SJSA1 (cell line): Measurements from ENCODE around the gene TRABD2B. TPM values are rescaled to one million over a fixed set of nuclear protein-coding genes. Genes with fewer than 3 reads are reported as not detected.
A peak's percentile ranks its signal among the peaks of the same experiment; 100 is the strongest.

Experiments
- DNase-seq, 2 experiments: peaks; one replicate each; pipeline ENCODE4 v3.0.0-alpha.2; 2015 to 2020; ENCODE audit warnings: low spot score in 2 of 2, low read depth in 1 of 2
- H3K27ac ChIP-seq: fragments of 250-450 bp; sonication (Bioruptor Pico); 2 replicates; pipeline ENCODE4 v1.5.1; 2020; ENCODE audit warnings: mild to moderate bottlenecking, moderate library complexity
- H3K27me3 ChIP-seq: fragments of 250-450 bp; sonication (Bioruptor Pico); replicated peaks from 2 replicates; pipeline ENCODE4 v1.5.1; 2020; ENCODE audit warnings: mild to moderate bottlenecking, moderate library complexity
- H3K36me3 ChIP-seq: fragments of 250-450 bp; sonication (Bioruptor Pico); 2 replicates; pipeline ENCODE4 v1.5.1; 2020; ENCODE audit warnings: mild to moderate bottlenecking
- H3K4me1 ChIP-seq: fragments of 250-450 bp; sonication (Bioruptor Pico); replicated peaks from 2 replicates; pipeline ENCODE4 v1.6.1; 2021; ENCODE audit warnings: mild to moderate bottlenecking
- H3K4me3 ChIP-seq: fragments of 250-450 bp; sonication (Bioruptor Pico); 2 replicates; pipeline ENCODE4 v1.5.1; 2020; ENCODE audit warnings: mild to moderate bottlenecking
- H3K9me3 ChIP-seq: fragments of 250-450 bp; sonication (Bioruptor Pico); replicated peaks from 2 replicates; pipeline ENCODE4 v1.5.1; 2020; ENCODE audit warnings: mild to moderate bottlenecking
- total RNA-seq: library from RNA; depleted of rRNA; stranded (reverse); fragments of >200 nt; shearing (Covaris generic); gene quantifications from 2 replicates; pipeline ENCODE4 v1.2.3, GENCODE V29; 2014

The TRABD2B gene
- total RNA-seq, 1 experiment from 2014 or later, result 0.16 TPM

DNA sequence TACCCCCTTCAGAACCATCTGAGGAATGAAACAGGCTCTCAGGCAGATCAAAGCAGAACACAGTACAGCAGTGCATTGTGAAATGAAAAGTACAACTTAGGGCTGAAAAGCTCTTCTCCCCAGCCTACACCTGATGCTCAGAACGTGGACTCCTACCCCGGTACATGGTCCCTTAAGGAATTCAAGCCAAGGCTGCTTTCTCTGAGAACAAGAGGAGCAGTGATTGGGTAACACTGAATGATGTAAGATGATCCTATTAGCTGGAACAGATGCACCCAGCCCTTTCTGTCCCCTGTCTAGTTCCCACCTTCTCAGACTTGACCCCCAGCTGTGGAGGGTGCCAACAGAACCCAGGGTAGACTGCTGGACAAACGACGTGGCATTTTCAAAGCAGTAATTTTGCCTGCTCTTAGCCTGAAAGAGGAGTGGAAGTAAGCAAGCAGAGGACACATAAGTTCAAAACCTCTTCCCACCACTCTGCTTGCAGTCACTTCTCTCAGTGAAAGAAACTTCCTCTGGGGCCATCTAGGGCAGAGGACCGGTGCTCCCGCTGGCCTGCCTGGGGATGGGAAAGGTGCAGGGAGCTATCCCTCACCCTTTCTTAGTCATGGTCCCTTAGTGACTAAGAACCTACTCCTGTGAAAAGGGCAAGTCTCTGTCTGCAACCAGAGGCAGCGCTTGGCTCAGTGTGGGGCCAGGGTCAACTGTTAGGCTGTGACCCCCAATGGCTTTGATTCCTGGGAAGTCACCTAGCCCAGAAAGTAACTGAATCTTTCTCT is 72.7 kb downstream of the TRABD2B start:
- H3K27ac ChIP-seq, result no peak overlapping the region
- H3K9me3 ChIP-seq, result no peaks in the 10 kb centered on the region
- DNase-seq, result no peak
- no peak overlapping the region for H3K4me3 ChIP-seq
- no peaks in the 10 kb centered on the region for H3K27me3 ChIP-seq
- no peaks in the 10 kb centered on the region for H3K36me3 ChIP-seq
- H3K4me1 ChIP-seq, result peaks cover 8% of the 10 kb centered on the region; the same call in 1 of the 2 replicates

DNA sequence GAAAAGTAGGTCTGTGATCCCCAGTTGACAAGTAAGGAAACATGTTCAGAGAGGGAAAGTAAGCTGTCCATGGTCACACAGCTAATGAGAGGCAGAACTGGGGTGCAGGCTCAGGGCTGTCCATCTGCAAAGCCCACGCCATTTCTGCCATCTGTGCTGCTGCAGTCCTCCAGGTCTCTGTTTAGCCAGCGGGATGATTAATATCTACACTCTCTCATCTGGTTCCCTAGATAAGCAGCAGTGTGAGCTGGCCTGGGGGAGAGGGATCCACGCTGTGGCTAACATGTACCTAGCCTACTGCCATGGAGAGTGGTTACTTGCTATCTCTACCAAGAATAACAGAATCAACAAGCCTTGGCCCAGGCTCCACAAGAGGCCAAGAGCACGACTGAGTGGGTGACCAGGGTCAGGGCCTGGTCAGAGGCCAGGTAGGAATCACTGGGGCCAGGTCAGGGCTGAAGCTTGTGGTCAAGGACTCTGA is 75.2 kb downstream of the TRABD2B start:
- peaks cover 3% of the 10 kb centered on the region; the same call in 1 of the 2 replicates for H3K4me1 ChIP-seq
- no peaks in the 10 kb centered on the region for H3K27me3 ChIP-seq
- no peak overlapping the region for H3K27ac ChIP-seq
- DNase-seq, result no peak
- no peak overlapping the region for H3K4me3 ChIP-seq
- no peaks in the 10 kb centered on the region for H3K9me3 ChIP-seq
- H3K36me3 ChIP-seq, result no peaks in the 10 kb centered on the region

DNA sequence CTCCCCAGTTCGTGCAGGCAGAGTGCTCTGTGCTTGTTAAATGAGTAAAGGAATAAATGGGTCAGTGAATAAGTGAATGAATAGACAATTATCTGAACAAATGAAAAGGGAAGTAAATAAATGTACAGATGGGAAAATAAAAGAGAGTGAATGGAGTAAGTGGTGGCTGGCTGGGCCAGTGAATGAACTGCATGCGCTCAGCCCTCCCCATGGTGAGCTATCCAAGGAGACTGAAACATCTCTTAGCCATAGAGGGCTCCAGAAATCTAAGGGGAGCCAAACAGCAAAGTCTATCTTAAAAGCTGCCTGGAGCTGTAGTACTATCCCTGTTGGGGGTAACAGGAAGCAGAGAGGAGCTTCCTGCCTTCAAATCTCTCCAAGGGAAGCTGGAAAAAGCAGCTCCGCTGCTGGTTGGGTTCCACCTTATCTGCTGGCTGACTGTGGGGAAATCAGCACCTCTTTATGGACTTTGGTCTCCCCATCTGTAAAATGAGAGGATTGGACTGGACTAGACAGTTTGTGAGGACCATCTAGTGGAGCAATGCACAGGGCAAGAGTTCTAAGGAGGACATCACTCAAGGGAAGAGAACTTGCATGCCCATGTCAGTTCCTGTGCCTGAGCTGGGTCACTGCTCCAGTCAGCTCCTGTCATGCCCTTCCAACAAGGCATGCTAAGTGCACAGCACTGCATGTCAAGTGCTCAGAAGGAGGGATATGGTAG is 77.9 kb downstream of the TRABD2B start:
- H3K4me1 ChIP-seq, result no peaks in the 10 kb centered on the region

DNA sequence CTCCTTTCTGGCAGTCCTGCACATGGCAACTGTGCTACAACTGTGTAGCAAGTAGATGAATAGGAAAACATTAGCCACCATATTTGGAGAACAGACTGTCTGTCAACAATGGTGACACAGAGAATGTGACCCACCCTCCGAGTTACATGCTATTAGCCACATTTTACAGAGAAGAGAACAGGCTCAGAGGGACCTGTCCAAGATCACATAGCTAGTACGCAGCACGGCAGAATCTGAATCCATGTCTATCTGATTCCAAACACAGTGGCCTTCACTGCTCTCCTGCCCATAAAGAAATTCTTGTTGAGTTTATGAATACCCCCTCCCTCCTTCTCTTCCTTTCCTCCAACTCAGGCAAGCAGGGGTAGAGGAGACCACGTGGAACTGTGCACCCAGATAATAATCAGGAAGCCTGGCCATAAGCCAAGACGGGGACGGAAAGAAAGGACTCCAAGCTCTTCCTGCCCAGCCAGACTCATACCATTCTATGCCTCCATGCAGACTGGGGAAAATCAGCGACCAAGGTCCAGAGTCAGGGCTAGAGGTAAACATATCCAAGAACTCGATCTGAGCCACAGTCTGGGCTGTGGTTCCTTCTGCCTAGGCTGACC is 78.8 kb downstream of the TRABD2B start:
- no peaks in the 10 kb centered on the region for H3K36me3 ChIP-seq
- no peaks in the 10 kb centered on the region for H3K4me1 ChIP-seq
- H3K27ac ChIP-seq, result no peak overlapping the region
- no peak overlapping the region for H3K4me3 ChIP-seq
- no peaks in the 10 kb centered on the region for H3K27me3 ChIP-seq
- DNase-seq, result no peak
- H3K9me3 ChIP-seq, result no peaks in the 10 kb centered on the region

More for the DNA sequence above, 77.9 kb downstream of the TRABD2B start:
- Histone ChIP-seq H3K36me3 (no peaks in the 10 kb centered on the region), H3K27ac (no peak overlapping the region), H3K4me3 (no peak overlapping the region), H3K9me3 (no peaks in the 10 kb centered on the region), H3K27me3 (no peaks in the 10 kb centered on the region)
- no peak for DNase-seq

DNA sequence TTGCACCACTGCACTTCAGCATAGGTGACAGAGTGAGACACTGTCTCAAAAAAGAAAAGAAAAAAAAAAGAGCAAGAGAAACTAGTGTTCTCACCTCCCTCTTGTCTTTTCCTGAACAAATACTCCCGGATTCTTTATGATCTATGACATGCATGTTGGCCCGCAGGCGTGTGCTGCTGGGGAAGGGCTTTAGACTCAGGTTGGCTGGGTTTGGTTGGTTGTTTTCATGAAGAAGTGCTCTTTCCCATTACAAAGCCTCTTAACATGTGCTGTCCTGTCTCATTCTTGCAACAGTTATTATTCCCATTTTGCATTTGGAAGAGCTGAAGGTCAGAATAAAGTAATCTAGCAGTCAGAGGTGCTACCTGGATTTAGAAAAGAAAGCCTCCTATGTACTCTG is 79.5 kb downstream of the TRABD2B start:
- H3K27me3 ChIP-seq, result no peaks in the 10 kb centered on the region
- H3K27ac ChIP-seq, result no peak overlapping the region
- DNase-seq, result no peak
- peaks cover 3% of the 10 kb centered on the region for H3K4me1 ChIP-seq
- H3K9me3 ChIP-seq, result no peaks in the 10 kb centered on the region
- H3K36me3 ChIP-seq, result no peaks in the 10 kb centered on the region
- no peak overlapping the region for H3K4me3 ChIP-seq

DNA sequence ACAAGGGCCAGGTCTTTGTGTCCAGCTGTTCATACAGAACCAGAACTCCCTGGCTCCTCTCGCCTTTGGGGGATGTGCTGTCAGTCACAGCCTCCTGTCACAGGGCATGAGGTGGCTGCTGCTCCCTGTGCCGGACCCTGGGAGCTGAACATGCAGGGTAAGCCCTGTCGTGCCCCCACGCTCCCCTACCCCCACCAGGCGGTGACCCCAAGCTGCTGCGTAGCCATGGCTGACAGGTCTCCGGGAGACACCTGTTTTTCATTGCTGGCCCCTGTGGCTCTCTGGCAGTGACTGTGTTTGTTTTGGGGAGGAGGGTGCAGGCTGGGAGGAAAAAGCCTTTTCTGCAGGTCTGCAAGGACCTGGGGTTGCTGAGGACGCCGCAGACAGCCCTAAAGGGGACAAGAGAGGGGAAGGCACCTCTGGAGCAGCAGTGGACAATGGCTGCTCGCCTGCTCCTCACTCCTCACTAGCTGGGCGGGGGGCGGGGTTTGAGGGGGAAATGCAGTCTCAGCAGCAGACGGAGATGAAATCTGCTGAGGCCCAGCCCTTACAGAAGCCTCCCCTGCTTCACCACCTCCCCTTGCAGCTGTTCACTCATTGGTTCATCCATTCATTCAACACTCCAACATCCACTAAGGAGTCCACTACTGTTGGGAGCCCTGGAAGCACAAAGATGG is 81.4 kb downstream of the TRABD2B start:
- no peaks in the 10 kb centered on the region for H3K9me3 ChIP-seq
- H3K36me3 ChIP-seq, result no peaks in the 10 kb centered on the region
- no peaks in the 10 kb centered on the region for H3K27me3 ChIP-seq
- H3K4me1 ChIP-seq, result peaks cover 14% of the 10 kb centered on the region
- DNase-seq, result no peak
- no peak overlapping the region for H3K4me3 ChIP-seq
- no peak overlapping the region for H3K27ac ChIP-seq

DNA sequence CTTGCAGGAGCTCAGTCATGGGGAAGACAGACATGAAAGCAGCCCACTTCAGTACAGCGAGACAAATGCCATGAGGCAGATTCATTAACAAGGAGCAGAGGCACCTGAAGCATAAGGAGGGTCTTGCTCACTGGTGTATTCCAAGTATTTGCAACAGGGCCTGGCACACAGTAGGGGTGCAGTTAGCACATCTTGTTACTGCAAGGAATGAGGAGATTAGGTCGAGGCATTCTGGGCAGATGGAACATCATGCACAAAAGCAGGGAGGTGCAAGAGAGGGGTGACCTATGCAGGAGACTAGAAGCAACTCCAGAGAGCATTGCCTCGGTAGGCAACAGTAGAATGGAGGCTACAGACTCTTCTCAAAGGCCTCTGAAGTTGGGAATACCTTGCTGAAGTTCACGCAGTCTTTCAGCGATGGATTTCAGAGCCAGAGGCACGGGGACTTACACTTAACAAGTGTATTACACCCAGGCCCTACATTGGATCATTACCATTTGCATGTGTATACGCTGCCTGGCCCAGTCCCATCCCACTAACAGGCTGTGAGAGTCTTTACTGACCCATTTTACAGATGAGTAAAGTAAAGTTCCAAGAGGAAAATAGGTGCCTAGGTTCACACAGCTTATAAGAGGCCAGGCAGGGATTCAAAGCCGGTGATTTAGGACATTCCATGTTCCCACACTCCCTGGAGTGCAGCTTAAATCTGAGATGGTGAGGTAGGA is 82.1 kb downstream of the TRABD2B start:
- H3K27ac ChIP-seq, result no peak overlapping the region
- no peaks in the 10 kb centered on the region for H3K9me3 ChIP-seq
- H3K4me3 ChIP-seq, result no peak overlapping the region
- no peaks in the 10 kb centered on the region for H3K27me3 ChIP-seq
- H3K36me3 ChIP-seq, result no peaks in the 10 kb centered on the region
- H3K4me1 ChIP-seq, result peaks cover 14% of the 10 kb centered on the region
- DNase-seq, result no peak

DNA sequence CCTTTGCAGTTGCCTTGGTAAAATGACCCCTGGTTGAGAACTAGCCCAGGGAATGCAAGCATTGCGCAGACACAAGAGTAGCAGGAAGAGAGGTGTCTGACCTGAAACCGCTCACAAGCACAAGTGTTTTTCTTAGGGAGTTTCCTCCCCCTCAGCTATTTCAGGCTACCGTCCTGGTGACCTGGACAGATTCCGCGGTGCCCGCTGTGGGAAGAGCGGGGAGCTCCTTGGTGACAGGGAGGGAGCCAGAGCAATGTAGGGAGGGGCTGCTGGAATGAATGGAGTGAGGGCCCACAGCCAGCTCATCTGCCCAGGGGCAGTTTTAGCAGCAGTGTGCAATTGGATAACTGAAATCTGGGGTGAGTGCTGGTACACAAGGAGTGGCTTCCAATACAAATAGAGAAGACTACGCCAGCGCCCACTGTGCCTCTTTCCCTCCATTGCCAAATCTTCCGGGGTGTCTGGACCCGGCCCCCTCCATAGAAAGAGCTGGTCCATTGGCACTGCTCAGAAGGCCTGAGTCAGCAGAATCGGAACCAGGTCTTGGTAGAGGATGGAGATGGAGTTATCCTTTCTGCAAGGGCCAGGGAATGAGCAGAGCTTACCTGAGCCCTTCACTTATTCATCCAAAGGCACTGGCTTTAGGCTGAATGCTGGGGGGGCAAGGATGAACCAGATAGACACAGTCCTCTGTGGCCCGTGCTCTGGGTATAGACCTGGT is 82.8 kb downstream of the TRABD2B start:
- no peak for DNase-seq
- Histone ChIP-seq H3K36me3 (no peaks in the 10 kb centered on the region), H3K27ac (no peak overlapping the region)

DNA sequence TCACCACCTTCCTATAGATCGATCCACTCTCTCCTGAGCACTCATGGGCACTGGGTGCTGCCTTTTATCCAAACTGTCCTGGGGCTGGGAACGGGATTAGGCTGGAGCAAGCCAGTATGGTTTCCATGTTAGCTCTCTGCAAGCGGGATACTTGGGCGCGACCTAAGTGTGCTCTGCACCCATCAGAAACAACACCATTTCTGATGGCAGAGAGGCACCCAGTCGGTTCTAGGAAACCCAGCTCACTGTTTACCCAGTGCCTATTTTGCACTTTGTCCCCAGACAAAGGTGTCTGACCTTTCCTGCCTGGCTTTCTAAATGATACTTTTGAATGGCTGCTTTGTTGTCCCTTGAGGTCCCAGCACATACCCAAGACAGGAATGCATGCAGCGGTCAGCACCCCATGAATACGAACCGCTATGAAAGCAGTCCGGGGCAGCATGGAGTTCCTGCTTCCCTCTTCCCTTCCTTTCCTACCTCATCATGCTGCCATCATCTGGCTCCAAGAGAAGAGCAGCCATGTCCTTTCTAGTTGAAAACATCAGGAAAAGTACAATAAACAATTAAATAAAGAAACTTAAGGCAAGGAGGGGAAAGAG is 83.9 kb downstream of the TRABD2B start:
- H3K27ac ChIP-seq, result no peak overlapping the region
- no peaks in the 10 kb centered on the region for H3K27me3 ChIP-seq
- H3K4me1 ChIP-seq, result peaks cover 14% of the 10 kb centered on the region
- H3K4me3 ChIP-seq, result no peak overlapping the region
- H3K9me3 ChIP-seq, result no peaks in the 10 kb centered on the region
- H3K36me3 ChIP-seq, result no peaks in the 10 kb centered on the region
- no peak for DNase-seq

More for the DNA sequence above, 82.8 kb downstream of the TRABD2B start:
- Histone ChIP-seq H3K4me3 (no peak overlapping the region), H3K27me3 (no peaks in the 10 kb centered on the region), H3K9me3 (no peaks in the 10 kb centered on the region), H3K4me1 (peaks cover 14% of the 10 kb centered on the region)

DNA sequence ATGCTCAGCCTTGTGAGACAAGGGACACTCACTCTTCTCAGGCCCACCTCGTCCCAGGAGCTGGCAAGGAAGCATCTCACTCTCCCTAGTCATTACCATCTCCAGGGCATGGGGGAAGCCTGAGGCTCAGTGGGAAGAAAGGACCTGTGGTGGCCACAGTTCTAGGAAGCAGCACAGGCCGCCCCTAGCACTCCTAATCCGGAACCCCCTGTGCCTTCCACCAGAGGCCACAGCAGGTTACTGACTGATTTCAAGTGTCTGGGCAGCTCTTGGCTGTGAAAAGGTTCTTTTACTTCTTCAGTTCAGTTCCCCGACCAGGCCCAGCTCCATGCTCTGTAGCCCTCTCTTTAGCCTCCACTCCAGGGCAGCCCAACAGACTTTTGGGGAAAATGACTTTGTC is 84.4 kb downstream of the TRABD2B start:
- no peak overlapping the region for H3K4me3 ChIP-seq
- no peaks in the 10 kb centered on the region for H3K36me3 ChIP-seq
- no peaks in the 10 kb centered on the region for H3K9me3 ChIP-seq
- no peaks in the 10 kb centered on the region for H3K27me3 ChIP-seq
- no peak for DNase-seq
- no peak overlapping the region for H3K27ac ChIP-seq
- peaks cover 14% of the 10 kb centered on the region for H3K4me1 ChIP-seq

DNA sequence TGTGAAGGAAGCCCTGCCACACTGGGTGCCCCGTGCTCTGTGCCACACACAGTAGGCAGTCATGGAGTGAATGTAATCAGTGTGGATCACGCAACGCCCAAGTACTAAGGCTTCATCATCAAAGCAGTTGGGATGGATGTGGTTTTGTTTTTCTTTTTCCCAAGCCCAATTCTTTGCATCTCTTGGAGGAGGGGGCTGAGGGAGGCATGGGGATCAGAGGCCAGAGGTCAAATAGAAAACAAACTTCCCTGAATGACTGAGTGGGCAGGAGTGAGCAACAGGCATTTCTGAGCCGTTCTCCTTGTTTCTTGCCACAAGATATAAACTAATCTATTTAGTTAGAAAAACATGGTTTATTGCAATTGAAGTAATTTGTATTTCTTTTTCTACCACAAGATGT is 85.3 kb downstream of the TRABD2B start:
- Histone ChIP-seq H3K36me3 (no peaks in the 10 kb centered on the region), H3K27ac (no peak overlapping the region), H3K4me1 (peaks cover 14% of the 10 kb centered on the region), H3K4me3 (no peak overlapping the region), H3K27me3 (no peaks in the 10 kb centered on the region), H3K9me3 (no peaks in the 10 kb centered on the region)
- DNase-seq, result peak in 1 of 2 experiments; percentile 35

DNA sequence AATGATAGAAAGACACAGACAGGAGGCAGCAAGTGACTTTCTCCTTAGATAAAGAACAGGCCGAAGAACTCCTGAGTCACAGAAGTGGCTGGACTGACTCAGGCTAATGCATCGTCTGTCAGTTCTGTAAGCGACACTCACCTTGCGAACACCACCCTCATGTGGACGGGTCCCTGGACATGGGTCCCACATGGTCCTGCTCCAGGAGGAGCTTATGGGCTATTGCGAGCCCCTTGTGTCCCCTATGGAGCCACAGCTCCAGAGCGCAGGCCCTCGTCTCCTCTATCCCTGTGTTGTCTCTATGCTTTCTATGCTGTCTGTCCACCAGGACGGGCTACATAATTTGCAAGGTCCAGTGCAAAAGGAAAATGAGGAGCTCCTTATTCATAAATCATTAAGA is 85.8 kb downstream of the TRABD2B start:
- H3K4me1 ChIP-seq, result peaks cover 14% of the 10 kb centered on the region
- no peaks in the 10 kb centered on the region for H3K27me3 ChIP-seq
- DNase-seq, result no peak
- no peak overlapping the region for H3K27ac ChIP-seq
- H3K9me3 ChIP-seq, result no peaks in the 10 kb centered on the region
- no peaks in the 10 kb centered on the region for H3K36me3 ChIP-seq
- H3K4me3 ChIP-seq, result no peak overlapping the region
